Panc1 (cell line): Measurements from ENCODE around the gene FAM13C.

Experiments used
- CTCF ChIP-seq: fragments of 450-650 bp; IDR thresholded peaks from 2 replicates; pipeline ENCODE4 v1.5.1; 2017; ENCODE audit warnings: mild to moderate bottlenecking
- POLR2AphosphoS5 ChIP-seq: IDR thresholded peaks from 2 replicates; pipeline ENCODE4 v1.6.1; 2012; ENCODE audit warnings: mild to moderate bottlenecking, low read depth, low read length, moderate library complexity
- TCF7L2 ChIP-seq: IDR thresholded peaks from 2 replicates; pipeline ENCODE4 v1.6.1; 2011; ENCODE audit warnings: mild to moderate bottlenecking, low read depth, low read length, inconsistent platforms

- TF ChIP-seq CTCF (no peak), POLR2AphosphoS5 (no peak), TCF7L2 (no peak)
These were observed 11.8 kb downstream of the FAM13C start for GRCh38 chr10:59350558-59350957.
